ENCODE results near the gene AFAP1.

AFAP1 gene

GRCh38 chr4:7799736-7800135 lies 139.9 kb downstream of the AFAP1 start:
- H3K27me3 ChIP-seq (ENCODE audit: control insufficient read depth, insufficient read depth, low read length, poor library complexity, severe bottlenecking) = no peaks in the 10 kb centered on the region
- 93 to 96% methylated on average over 5 of the region's 5 CpGs for WGBS, 2 experiments
- H3K27ac ChIP-seq (ENCODE audit: insufficient read depth, low read depth, low read length, poor library complexity, severe bottlenecking) = no peak overlapping the region
- no peaks in the 10 kb centered on the region for H3K36me3 ChIP-seq (ENCODE audit: control insufficient read depth, insufficient read depth, low read length)
- H3K9me3 ChIP-seq (ENCODE audit: control insufficient read depth, low read length) = no peaks in the 10 kb centered on the region
- H3K4me3 ChIP-seq (ENCODE audit: insufficient read depth, low read depth, low read length) = no peak overlapping the region
- no peaks in the 10 kb centered on the region for H3K4me1 ChIP-seq (ENCODE audit: control insufficient read depth, insufficient read depth, low read length)

DNA sequence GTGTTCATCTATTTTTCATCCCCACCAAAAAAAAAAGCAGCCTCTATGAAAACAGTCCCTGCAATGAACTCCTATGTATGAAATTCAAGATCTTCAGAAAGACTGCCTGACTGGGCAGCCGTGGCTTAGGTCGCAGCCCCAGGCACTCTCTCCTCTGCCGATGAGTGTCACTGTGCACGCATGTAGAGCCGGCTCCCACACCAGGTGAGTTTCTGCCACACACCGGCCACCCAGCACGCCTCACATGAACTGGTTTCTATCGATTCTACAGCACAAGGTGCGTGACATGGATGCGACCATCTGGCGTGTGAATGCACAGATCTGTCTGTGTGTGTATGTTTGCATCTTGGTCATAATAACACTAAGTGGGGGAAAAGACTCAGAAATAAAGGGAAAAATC lies 140.4 kb downstream of the AFAP1 start:
- Histone ChIP-seq H3K27ac (ENCODE audit: insufficient read depth, low read depth, low read length, poor library complexity, severe bottlenecking) (no peak overlapping the region), H3K36me3 (ENCODE audit: control insufficient read depth, insufficient read depth, low read length) (no peaks in the 10 kb centered on the region), H3K4me1 (ENCODE audit: control insufficient read depth, insufficient read depth, low read length) (no peaks in the 10 kb centered on the region), H3K27me3 (ENCODE audit: control insufficient read depth, insufficient read depth, low read length, poor library complexity, severe bottlenecking) (no peaks in the 10 kb centered on the region), H3K4me3 (ENCODE audit: insufficient read depth, low read depth, low read length) (no peak overlapping the region), H3K9me3 (ENCODE audit: control insufficient read depth, low read length) (no peaks in the 10 kb centered on the region)
- 97 to 98% methylated on average over 11 of the region's 11 CpGs for WGBS, 2 experiments

- no peaks in the 10 kb centered on the region for H3K36me3 ChIP-seq (ENCODE audit: control insufficient read depth, insufficient read depth, low read length)
- H3K27me3 ChIP-seq (ENCODE audit: control insufficient read depth, insufficient read depth, low read length, poor library complexity, severe bottlenecking) = no peaks in the 10 kb centered on the region
- WGBS, 2 experiments = 87 to 88% methylated on average over 18 of the region's 18 CpGs
- no peaks in the 10 kb centered on the region for H3K4me1 ChIP-seq (ENCODE audit: control insufficient read depth, insufficient read depth, low read length)
- H3K27ac ChIP-seq (ENCODE audit: insufficient read depth, low read depth, low read length, poor library complexity, severe bottlenecking) = no peak overlapping the region
- no peaks in the 10 kb centered on the region for H3K9me3 ChIP-seq (ENCODE audit: control insufficient read depth, low read length)
- no peak overlapping the region for H3K4me3 ChIP-seq (ENCODE audit: insufficient read depth, low read depth, low read length)
These were observed 141.3 kb downstream of the AFAP1 start for GRCh38 chr4:7798178-7798995.

DNA sequence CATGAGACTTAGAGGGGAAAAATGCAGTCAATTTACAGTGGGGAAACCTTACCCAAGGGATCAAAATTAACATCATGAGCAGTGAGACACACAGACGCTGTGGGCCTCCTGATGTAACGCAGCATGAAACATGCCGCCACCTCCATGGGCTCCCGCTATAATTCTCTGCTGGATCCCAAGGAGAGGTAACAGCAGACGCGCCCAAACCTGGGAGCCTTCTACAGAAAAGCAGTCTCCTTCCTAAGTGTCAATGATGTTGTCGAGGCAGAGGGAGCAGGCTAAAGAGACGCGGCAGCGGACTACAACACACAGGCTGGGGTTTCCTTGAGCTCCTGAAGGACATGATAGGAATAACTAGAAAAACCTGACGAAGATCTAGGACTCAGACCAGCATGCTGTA lies 142.3 kb downstream of the AFAP1 start:
- H3K36me3 ChIP-seq (ENCODE audit: control insufficient read depth, insufficient read depth, low read length) = no peaks in the 10 kb centered on the region

GRCh38 chr4:7795983-7796382 lies 143.7 kb downstream of the AFAP1 start:
- WGBS, 2 experiments = 93 to 96% methylated on average over 7 to 8 of the region's 8 CpGs
- Histone ChIP-seq H3K4me1 (ENCODE audit: control insufficient read depth, insufficient read depth, low read length) (no peaks in the 10 kb centered on the region), H3K27me3 (ENCODE audit: control insufficient read depth, insufficient read depth, low read length, poor library complexity, severe bottlenecking) (no peaks in the 10 kb centered on the region), H3K4me3 (ENCODE audit: insufficient read depth, low read depth, low read length) (no peak overlapping the region), H3K27ac (ENCODE audit: insufficient read depth, low read depth, low read length, poor library complexity, severe bottlenecking) (no peak overlapping the region), H3K9me3 (ENCODE audit: control insufficient read depth, low read length) (no peaks in the 10 kb centered on the region), H3K36me3 (ENCODE audit: control insufficient read depth, insufficient read depth, low read length) (no peaks in the 10 kb centered on the region)

More for the DNA sequence above, 142.3 kb downstream of the AFAP1 start:
- no peaks in the 10 kb centered on the region for H3K4me1 ChIP-seq (ENCODE audit: control insufficient read depth, insufficient read depth, low read length)
- no peak overlapping the region for H3K4me3 ChIP-seq (ENCODE audit: insufficient read depth, low read depth, low read length)
- H3K9me3 ChIP-seq (ENCODE audit: control insufficient read depth, low read length) = no peaks in the 10 kb centered on the region
- 97% methylated on average over 11 of the region's 11 CpGs for WGBS, 2 experiments
- no peaks in the 10 kb centered on the region for H3K27me3 ChIP-seq (ENCODE audit: control insufficient read depth, insufficient read depth, low read length, poor library complexity, severe bottlenecking)
- H3K27ac ChIP-seq (ENCODE audit: insufficient read depth, low read depth, low read length, poor library complexity, severe bottlenecking) = no peak overlapping the region

- Histone ChIP-seq H3K4me3 (ENCODE audit: insufficient read depth, low read depth, low read length) (no peak overlapping the region), H3K27me3 (ENCODE audit: control insufficient read depth, insufficient read depth, low read length, poor library complexity, severe bottlenecking) (no peaks in the 10 kb centered on the region), H3K9me3 (ENCODE audit: control insufficient read depth, low read length) (no peaks in the 10 kb centered on the region), H3K27ac (ENCODE audit: insufficient read depth, low read depth, low read length, poor library complexity, severe bottlenecking) (no peak overlapping the region), H3K36me3 (ENCODE audit: control insufficient read depth, insufficient read depth, low read length) (no peaks in the 10 kb centered on the region), H3K4me1 (ENCODE audit: control insufficient read depth, insufficient read depth, low read length) (peaks cover 4% of the 10 kb centered on the region)
- WGBS, 2 experiments = 93 to 97% methylated on average over 10 of the region's 10 CpGs
These were observed 146.5 kb downstream of the AFAP1 start for GRCh38 chr4:7793186-7793585.

- H3K27me3 ChIP-seq (ENCODE audit: control insufficient read depth, insufficient read depth, low read length, poor library complexity, severe bottlenecking) = no peaks in the 10 kb centered on the region
- no peaks in the 10 kb centered on the region for H3K36me3 ChIP-seq (ENCODE audit: control insufficient read depth, insufficient read depth, low read length)
- H3K4me3 ChIP-seq (ENCODE audit: insufficient read depth, low read depth, low read length) = no peak overlapping the region
- no peak overlapping the region for H3K27ac ChIP-seq (ENCODE audit: insufficient read depth, low read depth, low read length, poor library complexity, severe bottlenecking)
- H3K9me3 ChIP-seq (ENCODE audit: control insufficient read depth, low read length) = no peaks in the 10 kb centered on the region
- peaks cover 4% of the 10 kb centered on the region for H3K4me1 ChIP-seq (ENCODE audit: control insufficient read depth, insufficient read depth, low read length)
- 96 to 97% methylated on average over 8 of the region's 8 CpGs for WGBS, 2 experiments
These were observed 147.0 kb downstream of the AFAP1 start for GRCh38 chr4:7792616-7793015.

DNA sequence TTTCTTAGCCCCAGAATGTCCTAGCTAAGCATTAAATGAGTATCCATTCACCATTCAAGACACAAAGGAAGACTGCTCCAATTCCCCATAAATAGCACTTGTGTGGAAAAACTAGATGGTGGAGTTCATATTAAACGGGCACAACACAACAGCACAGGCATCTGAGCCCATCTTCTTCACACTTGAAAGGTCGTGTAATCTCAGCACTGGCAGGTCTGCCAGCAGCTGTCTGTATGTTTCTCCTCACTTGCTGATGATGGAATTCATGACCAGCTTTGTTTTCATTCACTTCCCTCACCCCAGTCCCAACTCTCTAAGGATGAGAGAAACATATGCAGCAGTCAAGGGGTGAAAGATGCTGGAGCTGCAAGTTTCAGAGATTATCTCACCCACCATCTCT lies 148.7 kb downstream of the AFAP1 start:
- Histone ChIP-seq H3K9me3 (ENCODE audit: control insufficient read depth, low read length) (no peaks in the 10 kb centered on the region), H3K27ac (ENCODE audit: insufficient read depth, low read depth, low read length, poor library complexity, severe bottlenecking) (no peak overlapping the region), H3K4me1 (ENCODE audit: control insufficient read depth, insufficient read depth, low read length) (peaks cover 4% of the 10 kb centered on the region), H3K27me3 (ENCODE audit: control insufficient read depth, insufficient read depth, low read length, poor library complexity, severe bottlenecking) (no peaks in the 10 kb centered on the region), H3K4me3 (ENCODE audit: insufficient read depth, low read depth, low read length) (no peak overlapping the region), H3K36me3 (ENCODE audit: control insufficient read depth, insufficient read depth, low read length) (no peaks in the 10 kb centered on the region)
- 90 to 96% methylated on average over 2 of the region's 2 CpGs for WGBS, 2 experiments

- Histone ChIP-seq H3K9me3 (ENCODE audit: control insufficient read depth, low read length) (no peaks in the 10 kb centered on the region), H3K27ac (ENCODE audit: insufficient read depth, low read depth, low read length, poor library complexity, severe bottlenecking) (no peak overlapping the region), H3K4me1 (ENCODE audit: control insufficient read depth, insufficient read depth, low read length) (peaks cover 4% of the 10 kb centered on the region), H3K27me3 (ENCODE audit: control insufficient read depth, insufficient read depth, low read length, poor library complexity, severe bottlenecking) (no peaks in the 10 kb centered on the region), H3K4me3 (ENCODE audit: insufficient read depth, low read depth, low read length) (no peak overlapping the region), H3K36me3 (ENCODE audit: control insufficient read depth, insufficient read depth, low read length) (no peaks in the 10 kb centered on the region)
- WGBS, 2 experiments = 98 to 100% methylated on average over 1 of the region's 2 CpGs
These were observed 149.6 kb downstream of the AFAP1 start for GRCh38 chr4:7790023-7790422.

DNA sequence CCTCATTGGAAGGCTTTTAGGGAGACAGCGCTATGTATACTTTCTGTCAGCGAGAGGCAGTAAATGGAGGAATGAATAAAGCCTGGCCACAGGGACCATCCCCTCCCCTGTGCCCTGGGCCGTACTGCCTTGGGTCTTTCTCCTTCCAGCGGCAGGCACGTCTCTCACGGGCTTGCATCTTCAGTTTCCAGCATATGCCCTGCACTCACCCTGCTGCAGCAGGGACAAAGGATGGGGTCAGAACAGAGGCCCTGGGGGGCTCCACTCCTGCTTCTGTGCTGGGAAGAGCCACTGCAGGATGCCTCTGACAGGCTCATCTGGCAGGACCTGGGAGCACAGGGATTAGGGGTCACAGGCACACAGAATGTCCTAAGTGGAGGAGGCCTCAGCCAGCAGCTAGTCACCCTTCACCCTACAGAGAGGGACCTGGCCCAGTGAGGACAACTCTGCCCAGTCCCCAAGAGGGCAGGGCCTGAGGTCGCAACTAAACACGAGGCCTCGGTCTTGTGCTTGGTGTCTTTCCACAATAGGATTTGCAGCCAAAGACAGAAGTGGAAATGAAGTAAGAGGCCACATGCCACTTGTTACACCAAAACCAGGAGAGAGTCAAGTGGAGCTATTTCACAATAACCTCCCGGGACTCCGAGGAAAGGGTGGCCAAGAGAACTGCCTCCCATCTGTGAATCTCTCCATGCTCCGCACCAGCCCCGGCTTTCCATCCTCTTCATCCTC lies 150.8 kb downstream of the AFAP1 start:
- H3K9me3 ChIP-seq (ENCODE audit: control insufficient read depth, low read length) = no peaks in the 10 kb centered on the region
- peaks cover 4% of the 10 kb centered on the region for H3K4me1 ChIP-seq (ENCODE audit: control insufficient read depth, insufficient read depth, low read length)
- H3K36me3 ChIP-seq (ENCODE audit: control insufficient read depth, insufficient read depth, low read length) = no peaks in the 10 kb centered on the region
- H3K27ac ChIP-seq (ENCODE audit: insufficient read depth, low read depth, low read length, poor library complexity, severe bottlenecking) = no peak overlapping the region
- 92 to 93% methylated on average over 12 of the region's 13 CpGs for WGBS, 2 experiments
- no peaks in the 10 kb centered on the region for H3K27me3 ChIP-seq (ENCODE audit: control insufficient read depth, insufficient read depth, low read length, poor library complexity, severe bottlenecking)
- no peak overlapping the region for H3K4me3 ChIP-seq (ENCODE audit: insufficient read depth, low read depth, low read length)

All from ectodermal cell (in vitro differentiated cells).